HEK293T (cell line): ENCODE data around the gene LDAF1.

Experiments used
- CTCF ChIA-PET: fragments of 350-600 bp; formaldehyde crosslinking; extraction: SDS; loops from one replicate; lab custom pipeline; 2021; ENCODE audit warnings: antibody characterized with exemption, inconsistent platforms; lab: Yijun Ruan, JAX
- POLR2A ChIA-PET: fragments of 350-600 bp; formaldehyde crosslinking; extraction: SDS; loops from one replicate; lab custom pipeline; 2020; ENCODE audit warnings: antibody characterized with exemption, inconsistent platforms; lab: Yijun Ruan, JAX
- DNase-seq: peaks from one replicate; pipeline ENCODE4 v3.0.0; 2012; ENCODE audit warnings: mixed read lengths; ENCODE audit errors: extremely low spot score
- ARNT ChIP-seq: fragments of 450-650 bp; IDR thresholded peaks from 2 replicates; pipeline ENCODE4 v1.6.1; 2017; ENCODE audit warnings: mild to moderate bottlenecking
- BHLHE40 ChIP-seq: fragments of 450-650 bp; IDR thresholded peaks from 2 replicates; pipeline ENCODE4 v1.6.1; 2016; ENCODE audit warnings: mild to moderate bottlenecking, moderate library complexity, borderline replicate concordance
- CTBP1 ChIP-seq: fragments of 450-650 bp; IDR thresholded peaks from 2 replicates; pipeline ENCODE4 v1.6.1; 2016; ENCODE audit warnings: borderline replicate concordance
- ELF4 ChIP-seq: fragments of 450-650 bp; IDR thresholded peaks from 2 replicates; pipeline ENCODE4 v1.6.1; 2017; ENCODE audit warnings: antibody characterized with exemption
- FOXA1 ChIP-seq: fragments of 450-650 bp; IDR thresholded peaks from 2 replicates; pipeline ENCODE4 v1.6.1; 2016; ENCODE audit warnings: mild to moderate bottlenecking
- FOXK2 ChIP-seq: fragments of 450-650 bp; IDR thresholded peaks from 2 replicates; pipeline ENCODE4 v1.6.1; 2016; ENCODE audit warnings: mild to moderate bottlenecking
- FOXM1 ChIP-seq: fragments of 450-650 bp; IDR thresholded peaks from 2 replicates; pipeline ENCODE4 v1.6.1; 2017; ENCODE audit warnings: mild to moderate bottlenecking, borderline replicate concordance
- HDGF ChIP-seq: fragments of 450-650 bp; IDR thresholded peaks from 2 replicates; pipeline ENCODE4 v1.6.1; 2017; ENCODE audit warnings: antibody characterized with exemption, borderline replicate concordance
- L3MBTL2 ChIP-seq: fragments of 450-650 bp; conservative IDR thresholded peaks from 2 replicates; pipeline ENCODE4 v1.6.1; 2016; ENCODE audit warnings: mild to moderate bottlenecking
- LEF1 ChIP-seq: fragments of 450-650 bp; IDR thresholded peaks from 2 replicates; pipeline ENCODE4 v1.6.1; 2017; ENCODE audit warnings: mild to moderate bottlenecking, borderline replicate concordance
- NFRKB ChIP-seq: fragments of 450-650 bp; IDR thresholded peaks from 2 replicates; pipeline ENCODE4 v1.6.1; 2016; ENCODE audit warnings: mild to moderate bottlenecking, moderate library complexity
- PKNOX1 ChIP-seq: fragments of 450-650 bp; IDR thresholded peaks from 2 replicates; pipeline ENCODE4 v1.6.1; 2016
- SP1 ChIP-seq: fragments of 450-650 bp; IDR thresholded peaks from 2 replicates; pipeline ENCODE4 v1.6.1; 2017
- SUZ12 ChIP-seq: fragments of 450-650 bp; IDR thresholded peaks from 2 replicates; pipeline ENCODE4 v1.6.1; 2016; ENCODE audit warnings: mild to moderate bottlenecking
- TARDBP ChIP-seq: fragments of 450-650 bp; IDR thresholded peaks from 2 replicates; pipeline ENCODE4 v1.6.1; 2016
- ZNF384 ChIP-seq: fragments of 450-650 bp; IDR thresholded peaks from 2 replicates; pipeline ENCODE4 v1.6.1; 2016

Gene LDAF1

GRCh38 chr16:21203155-21203797 is 44.8 kb downstream of the LDAF1 start:
- ChIA-PET CTCF (no interaction called here), POLR2A (no interaction called here)
- TF ChIP-seq FOXA1 (no peak), NFRKB (no peak), FOXM1 (no peak), HDGF (no peak), ELF4 (no peak), TARDBP (no peak), CTBP1 (no peak), ZNF384 (no peak), L3MBTL2 (no peak)
- DNase-seq, result no peak

DNA sequence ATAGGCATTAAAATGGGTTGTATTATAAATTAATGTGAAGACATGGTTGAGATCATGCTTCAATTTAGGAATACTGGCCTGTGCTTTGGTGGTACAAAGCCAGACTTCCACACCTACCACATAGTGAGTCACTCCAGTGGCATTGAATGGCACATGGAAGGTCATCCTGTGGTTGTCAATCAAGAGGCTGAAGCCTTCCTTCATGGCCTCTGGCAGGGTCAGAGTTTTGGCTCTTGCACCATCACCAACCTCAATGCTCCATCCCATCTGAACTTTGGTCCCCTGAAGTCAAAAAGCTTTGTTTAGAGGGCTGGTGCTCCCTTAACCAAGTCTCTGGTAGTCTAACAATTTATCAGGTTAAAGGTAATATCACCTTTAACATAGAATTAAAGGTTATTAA is 46.8 kb downstream of the LDAF1 start:
- ChIA-PET CTCF (no interaction called here), POLR2A (no interaction called here)
- no peak for DNase-seq
- no peak for TF ChIP-seq ARNT
- no peak for TF ChIP-seq ZNF384
- TF ChIP-seq CTBP1, result no peak
- no peak for TF ChIP-seq PKNOX1
- TF ChIP-seq L3MBTL2, result no peak
- TF ChIP-seq HDGF, result no peak
- no peak for TF ChIP-seq SP1
- no peak for TF ChIP-seq TARDBP

DNA sequence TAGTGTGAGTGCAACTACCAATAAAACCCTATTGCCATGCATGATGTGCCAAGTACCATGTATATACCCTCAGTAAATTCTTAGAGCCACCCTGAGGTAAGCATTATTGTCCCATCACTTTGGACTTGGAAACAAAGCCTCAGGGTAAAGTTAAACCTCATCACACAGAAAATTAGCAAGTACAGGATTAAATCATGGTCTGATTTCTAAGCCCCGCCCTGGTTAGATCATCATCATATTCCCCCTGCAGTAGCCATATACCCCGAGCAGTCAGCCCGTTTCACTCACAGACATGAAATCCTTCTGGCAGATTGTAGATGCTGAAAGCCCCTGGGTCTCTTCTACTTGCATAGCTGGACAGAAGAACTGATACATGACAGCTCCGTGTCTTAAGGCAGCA is 48.1 kb downstream of the LDAF1 start:
- POLR2A ChIA-PET, result no interaction called here
- CTCF ChIA-PET, result no interaction called here
- no peak for TF ChIP-seq NFRKB
- TF ChIP-seq LEF1, result no peak
- TF ChIP-seq BHLHE40, result no peak
- TF ChIP-seq L3MBTL2, result no peak
- no peak for TF ChIP-seq FOXA1
- TF ChIP-seq CTBP1, result no peak
- TF ChIP-seq SUZ12, result no peak
- TF ChIP-seq FOXK2, result no peak
- no peak for TF ChIP-seq SP1
- TF ChIP-seq ARNT, result no peak

DNA sequence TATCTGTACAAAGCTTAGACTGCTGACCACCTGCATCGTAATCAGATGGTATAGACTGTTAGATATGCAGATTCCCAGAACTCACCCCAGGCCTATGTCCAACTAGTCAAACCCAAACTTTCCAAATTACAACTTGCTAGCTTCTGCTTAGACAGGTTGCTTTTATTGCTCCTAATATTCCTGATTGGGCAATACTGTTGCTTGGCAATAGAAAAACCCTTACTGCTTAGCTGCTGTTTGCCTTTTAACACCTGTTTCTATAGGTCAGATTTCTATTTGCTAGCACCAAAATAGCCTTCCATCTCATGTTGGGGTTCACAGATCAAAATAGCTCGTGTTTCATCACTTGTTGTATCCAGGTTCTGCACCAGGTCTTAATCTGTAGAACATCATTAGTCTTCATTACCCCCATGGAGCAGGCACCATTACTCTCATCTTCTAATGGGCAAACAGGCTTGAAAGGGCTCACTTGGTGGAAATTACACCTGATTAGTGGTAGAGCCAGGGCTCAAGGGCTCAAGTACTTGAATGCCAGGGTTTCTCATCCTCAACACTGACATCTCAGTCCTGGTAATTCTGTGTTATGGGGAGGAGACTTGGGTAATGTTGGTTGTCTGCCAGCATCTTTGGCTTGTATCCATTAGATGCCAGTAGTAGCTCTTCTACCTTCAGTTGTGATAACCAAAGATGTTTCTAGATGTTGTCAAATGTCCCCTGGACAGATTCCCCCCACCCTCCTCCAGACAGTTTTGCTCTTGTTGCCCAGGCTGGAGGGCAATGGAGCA is 50.2 kb downstream of the LDAF1 start:
- no peak for TF ChIP-seq PKNOX1
- no peak for TF ChIP-seq CTBP1
- no peak for TF ChIP-seq ZNF384
- TF ChIP-seq FOXK2, result no peak
- no peak for TF ChIP-seq L3MBTL2
- no peak for TF ChIP-seq NFRKB
- no peak for TF ChIP-seq FOXM1
- no peak for TF ChIP-seq HDGF
- TF ChIP-seq SUZ12, result no peak
- no peak for TF ChIP-seq LEF1
- no peak for TF ChIP-seq ELF4
- no peak for TF ChIP-seq FOXA1
- no peak for TF ChIP-seq TARDBP
- no peak for TF ChIP-seq ARNT
- no peak for TF ChIP-seq BHLHE40
- TF ChIP-seq SP1, result no peak
- no peak for DNase-seq
- CTCF ChIA-PET, result no interaction called here
- POLR2A ChIA-PET, result no interaction called here

More for the DNA sequence above, 48.1 kb downstream of the LDAF1 start:
- no peak for DNase-seq

DNA sequence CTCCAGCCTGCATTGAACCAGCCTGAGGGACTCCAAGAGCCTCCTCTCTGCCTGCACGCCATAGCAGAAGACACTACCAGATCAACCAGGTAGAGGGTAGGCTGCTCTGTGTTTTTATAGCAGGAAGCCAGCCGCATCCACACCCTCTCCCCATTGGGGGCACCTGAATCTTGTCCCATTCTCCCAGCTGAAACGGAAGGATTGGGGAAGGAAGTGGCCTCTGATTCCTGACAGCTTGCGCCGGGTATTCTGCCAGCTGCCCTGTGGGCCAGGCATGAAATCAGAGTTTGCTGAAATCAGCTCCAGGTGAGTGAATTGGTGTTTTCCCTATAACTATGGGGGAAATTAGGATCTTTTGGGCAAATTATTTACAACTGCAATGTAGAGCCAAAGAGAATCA is 53.0 kb downstream of the LDAF1 start, which contains the start of gene ZP2:
ZP2 (minus strand) TSS at position 89 of the 400 bp plus-strand sequence; CDS start at position 62, 27 bp downstream.
- ChIA-PET CTCF (no interaction called here), POLR2A (no interaction called here)
- DNase-seq, result no peak
- TF ChIP-seq FOXM1 (no peak), LEF1 (no peak), SP1 (no peak), HDGF (no peak), NFRKB (no peak), ARNT (no peak), FOXK2 (no peak), PKNOX1 (no peak), BHLHE40 (no peak), FOXA1 (no peak), SUZ12 (no peak), ZNF384 (no peak), TARDBP (no peak), L3MBTL2 (no peak), ELF4 (no peak)
